ENCODE results near the gene PAIP2B.

Gene PAIP2B

GRCh38 chr2:71224935-71225334 is 2.0 kb downstream of the PAIP2B start:
- Histone ChIP-seq H3K9me2 (replicated peaks; ENCODE audit: low read depth, low read length) (no peaks in the 10 kb centered on the region), H3K36me3 (ENCODE audit: insufficient read depth, low read length) (no peaks in the 10 kb centered on the region), H3K79me2 (ENCODE audit: insufficient read depth, low read length) (no peaks in the 10 kb centered on the region), H3F3A (ENCODE audit: low read depth) (no peaks in the 10 kb centered on the region), H3K4me1 (ENCODE audit: insufficient read depth, low read length, poor library complexity, severe bottlenecking) (peaks cover 21% of the 10 kb centered on the region), H3K27me3 (ENCODE audit: insufficient read depth, low read length, poor library complexity, severe bottlenecking) (no peaks in the 10 kb centered on the region), H3K9ac (ENCODE audit: low read depth, low read length, poor library complexity, severe bottlenecking) (no peak overlapping the region), H3K4me3 (ENCODE audit: low read length, poor library complexity, severe bottlenecking) (peak overlapping the region; percentile 13), H4K20me1 (ENCODE audit: insufficient read depth, low read length, poor library complexity, severe bottlenecking) (no peaks in the 10 kb centered on the region), H3K9me3 (ENCODE audit: insufficient read depth, low read depth, low read length) (no peaks in the 10 kb centered on the region), H3K4me2 (ENCODE audit: low read depth, low read length, poor library complexity, severe bottlenecking) (peak overlapping the region; percentile 15), H2AFZ (ENCODE audit: low read length) (no peak overlapping the region)
- no peak for TF ChIP-seq EZH2phosphoT487 (IDR thresholded peaks at IDR 0.05; ENCODE audit: borderline replicate concordance)
- TF ChIP-seq, protein P1, sequence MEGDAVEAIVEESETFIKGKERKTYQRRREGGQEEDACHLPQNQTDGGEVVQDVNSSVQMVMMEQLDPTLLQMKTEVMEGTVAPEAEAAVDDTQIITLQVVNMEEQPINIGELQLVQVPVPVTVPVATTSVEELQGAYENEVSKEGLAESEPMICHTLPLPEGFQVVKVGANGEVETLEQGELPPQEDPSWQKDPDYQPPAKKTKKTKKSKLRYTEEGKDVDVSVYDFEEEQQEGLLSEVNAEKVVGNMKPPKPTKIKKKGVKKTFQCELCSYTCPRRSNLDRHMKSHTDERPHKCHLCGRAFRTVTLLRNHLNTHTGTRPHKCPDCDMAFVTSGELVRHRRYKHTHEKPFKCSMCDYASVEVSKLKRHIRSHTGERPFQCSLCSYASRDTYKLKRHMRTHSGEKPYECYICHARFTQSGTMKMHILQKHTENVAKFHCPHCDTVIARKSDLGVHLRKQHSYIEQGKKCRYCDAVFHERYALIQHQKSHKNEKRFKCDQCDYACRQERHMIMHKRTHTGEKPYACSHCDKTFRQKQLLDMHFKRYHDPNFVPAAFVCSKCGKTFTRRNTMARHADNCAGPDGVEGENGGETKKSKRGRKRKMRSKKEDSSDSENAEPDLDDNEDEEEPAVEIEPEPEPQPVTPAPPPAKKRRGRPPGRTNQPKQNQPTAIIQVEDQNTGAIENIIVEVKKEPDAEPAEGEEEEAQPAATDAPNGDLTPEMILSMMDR (conservative IDR thresholded peaks at IDR 0.05; ENCODE audit: low read length), result no peak

DNA sequence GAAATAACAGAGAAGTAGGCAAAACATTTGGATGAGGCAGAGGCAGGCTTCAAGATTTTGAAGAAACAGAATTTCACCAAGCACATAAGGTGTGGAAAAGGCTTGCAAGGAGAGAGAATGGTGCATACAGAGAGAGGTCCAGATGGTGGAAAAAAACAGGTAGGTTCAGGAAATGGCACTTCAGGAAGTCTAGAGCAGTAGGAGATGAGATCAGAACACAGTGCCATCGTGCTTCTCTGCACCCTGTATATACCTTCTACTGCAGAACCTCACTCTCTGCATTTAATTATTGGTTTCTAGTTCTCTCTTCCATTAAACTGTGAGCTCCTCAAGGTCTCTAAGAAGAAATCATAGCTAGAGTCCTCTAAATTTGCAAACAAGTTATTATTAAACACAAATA is 2.4 kb downstream of the PAIP2B start:
- TF ChIP-seq, protein P1 (conservative IDR thresholded peaks at IDR 0.05; ENCODE audit: low read length), result no peak
- TF ChIP-seq EZH2phosphoT487 (IDR thresholded peaks at IDR 0.05; ENCODE audit: borderline replicate concordance), result no peak
- Histone ChIP-seq H3K36me3 (ENCODE audit: insufficient read depth, low read length) (no peaks in the 10 kb centered on the region), H3K27me3 (ENCODE audit: insufficient read depth, low read length, poor library complexity, severe bottlenecking) (no peaks in the 10 kb centered on the region), H3K9me3 (ENCODE audit: insufficient read depth, low read depth, low read length) (no peaks in the 10 kb centered on the region), H3K9me2 (replicated peaks; ENCODE audit: low read depth, low read length) (no peaks in the 10 kb centered on the region), H3K4me3 (ENCODE audit: low read length, poor library complexity, severe bottlenecking) (peak overlapping the region; percentile 13), H3K4me1 (ENCODE audit: insufficient read depth, low read length, poor library complexity, severe bottlenecking) (peaks cover 21% of the 10 kb centered on the region), H3K9ac (ENCODE audit: low read depth, low read length, poor library complexity, severe bottlenecking) (no peak overlapping the region), H3K79me2 (ENCODE audit: insufficient read depth, low read length) (no peaks in the 10 kb centered on the region), H3K4me2 (ENCODE audit: low read depth, low read length, poor library complexity, severe bottlenecking) (peak overlapping the region; percentile 15), H2AFZ (ENCODE audit: low read length) (no peak overlapping the region), H3F3A (ENCODE audit: low read depth) (no peaks in the 10 kb centered on the region), H4K20me1 (ENCODE audit: insufficient read depth, low read length, poor library complexity, severe bottlenecking) (no peaks in the 10 kb centered on the region)

DNA sequence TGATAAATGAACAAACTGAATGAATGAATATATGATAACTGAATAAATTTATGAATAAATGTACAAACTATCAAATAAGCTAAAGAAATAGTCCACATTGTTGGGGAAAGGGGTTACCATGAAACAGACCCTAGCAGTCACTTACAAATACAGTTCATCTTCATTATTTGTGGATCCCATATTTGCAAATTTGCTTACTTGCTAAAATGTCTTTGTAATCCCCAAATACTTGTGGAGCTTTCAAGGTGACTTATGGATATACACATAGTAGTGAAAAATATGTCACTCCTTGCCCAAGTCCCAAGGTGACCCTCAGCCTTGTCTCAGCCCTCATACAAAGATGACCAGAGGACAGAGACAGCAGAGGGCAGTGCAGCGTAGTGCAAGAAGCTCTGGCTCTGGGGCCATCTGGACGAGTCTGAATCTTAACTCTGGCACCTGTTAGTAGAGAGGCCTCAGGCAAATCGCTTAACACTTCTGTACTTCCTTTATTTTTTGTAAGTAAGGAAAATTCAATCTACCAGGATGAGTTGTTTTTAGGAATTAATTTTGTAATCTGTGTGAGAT is 3.1 kb downstream of the PAIP2B start:
- Histone ChIP-seq H3K36me3 (ENCODE audit: insufficient read depth, low read length) (no peaks in the 10 kb centered on the region), H3K9ac (ENCODE audit: low read depth, low read length, poor library complexity, severe bottlenecking) (no peak overlapping the region), H3K9me3 (ENCODE audit: insufficient read depth, low read depth, low read length) (no peaks in the 10 kb centered on the region), H2AFZ (ENCODE audit: low read length) (no peak overlapping the region), H3K79me2 (ENCODE audit: insufficient read depth, low read length) (no peaks in the 10 kb centered on the region), H3F3A (ENCODE audit: low read depth) (no peaks in the 10 kb centered on the region), H3K9me2 (replicated peaks; ENCODE audit: low read depth, low read length) (no peaks in the 10 kb centered on the region), H3K4me2 (ENCODE audit: low read depth, low read length, poor library complexity, severe bottlenecking) (peak overlapping the region; percentile 15), H3K4me3 (ENCODE audit: low read length, poor library complexity, severe bottlenecking) (no peak overlapping the region), H3K27me3 (ENCODE audit: insufficient read depth, low read length, poor library complexity, severe bottlenecking) (no peaks in the 10 kb centered on the region), H4K20me1 (ENCODE audit: insufficient read depth, low read length, poor library complexity, severe bottlenecking) (no peaks in the 10 kb centered on the region), H3K4me1 (ENCODE audit: insufficient read depth, low read length, poor library complexity, severe bottlenecking) (peaks cover 21% of the 10 kb centered on the region)
- TF ChIP-seq, protein P1 (conservative IDR thresholded peaks at IDR 0.05; ENCODE audit: low read length), result peak; percentile 58
- no peak for TF ChIP-seq EZH2phosphoT487 (IDR thresholded peaks at IDR 0.05; ENCODE audit: borderline replicate concordance)
